Nephron progenitor cell (in vitro differentiated cells): Measurements from ENCODE around the gene CATSPERB.

ENCODE experiments used
- DNase-seq: peaks from one replicate; pipeline ENCODE4 v3.0.0; 2021
- H3K27ac Mint-ChIP-seq: 2 replicates; pipeline ENCODE4 v1.8.0; 2021; ENCODE audit warnings: mild to moderate bottlenecking, moderate library complexity, mixed read lengths
- H3K27me3 Mint-ChIP-seq: 2 replicates; pipeline ENCODE4 v1.8.0; 2021; ENCODE audit warnings: mild to moderate bottlenecking, low read depth, mixed read lengths; ENCODE audit not compliant: poor library complexity
- H3K36me3 Mint-ChIP-seq: 2 replicates; pipeline ENCODE4 v1.8.0; 2021; ENCODE audit warnings: low read depth, mixed read lengths
- H3K4me1 Mint-ChIP-seq: 2 replicates; pipeline ENCODE4 v1.8.0; 2021; ENCODE audit warnings: mixed read lengths
- H3K4me3 Mint-ChIP-seq: 2 replicates; pipeline ENCODE4 v1.8.0; 2021; ENCODE audit warnings: mild to moderate bottlenecking, moderate library complexity, mixed read lengths
- H3K9me3 Mint-ChIP-seq: 2 replicates; pipeline ENCODE4 v1.8.0; 2021; ENCODE audit warnings: mild to moderate bottlenecking, moderate library complexity, mixed read lengths
- TF ChIP-seq, protein P1 (sequence below): fragments of 200-600 bp; sonication (generic); IDR thresholded peaks from 2 replicates; pipeline ENCODE4 v1.5.0; 2021; ENCODE audit warnings: antibody characterized with exemption

The CATSPERB gene

DNA sequence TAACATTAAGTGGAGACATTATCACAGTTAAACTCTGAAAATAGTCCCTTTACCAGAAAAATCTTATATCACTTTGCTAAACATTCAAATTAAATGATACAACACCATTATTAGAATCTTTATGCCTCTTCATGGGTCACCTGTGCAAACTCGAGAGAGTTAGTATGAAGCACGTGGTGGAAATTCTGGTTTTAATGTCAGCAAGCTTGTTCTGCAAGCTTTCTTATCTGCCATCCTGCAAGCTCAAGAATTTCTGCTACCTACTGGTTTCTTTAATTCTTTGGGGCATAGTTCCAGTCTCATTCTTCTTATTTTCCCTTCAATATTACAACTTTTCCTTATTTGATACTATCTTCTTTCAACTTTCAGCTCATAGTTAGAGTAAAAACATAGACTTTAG lies 868 bp downstream of the CATSPERB start:
- no peaks in the 10 kb centered on the region for H3K36me3 Mint-ChIP-seq

DNA sequence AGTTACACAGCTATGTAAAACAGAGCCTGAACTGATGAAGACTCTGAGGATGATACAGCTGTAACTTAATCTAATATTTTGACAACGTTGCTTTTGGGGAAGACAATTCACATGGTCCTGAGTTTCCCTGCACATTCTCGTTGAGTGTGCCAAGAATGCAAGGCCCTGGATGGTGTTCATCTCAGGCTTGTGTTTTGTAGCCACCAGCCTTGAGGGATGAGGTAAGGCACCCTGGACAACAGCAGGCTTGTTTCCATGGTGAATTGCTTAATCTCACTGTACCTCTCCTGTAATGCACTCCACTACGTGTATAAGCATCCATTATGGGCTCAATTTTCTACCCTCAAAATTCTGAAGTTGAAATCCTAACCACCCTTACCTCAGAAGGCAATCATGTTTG lies 2.1 kb downstream of the CATSPERB start:
- H3K4me1 Mint-ChIP-seq: peaks cover 15% of the 10 kb centered on the region
- H3K36me3 Mint-ChIP-seq: no peaks in the 10 kb centered on the region
- H3K9me3 Mint-ChIP-seq: no peaks in the 10 kb centered on the region
- no peak overlapping the region for H3K4me3 Mint-ChIP-seq
- H3K27me3 Mint-ChIP-seq: peaks cover 2% of the 10 kb centered on the region
- TF ChIP-seq, protein P1, sequence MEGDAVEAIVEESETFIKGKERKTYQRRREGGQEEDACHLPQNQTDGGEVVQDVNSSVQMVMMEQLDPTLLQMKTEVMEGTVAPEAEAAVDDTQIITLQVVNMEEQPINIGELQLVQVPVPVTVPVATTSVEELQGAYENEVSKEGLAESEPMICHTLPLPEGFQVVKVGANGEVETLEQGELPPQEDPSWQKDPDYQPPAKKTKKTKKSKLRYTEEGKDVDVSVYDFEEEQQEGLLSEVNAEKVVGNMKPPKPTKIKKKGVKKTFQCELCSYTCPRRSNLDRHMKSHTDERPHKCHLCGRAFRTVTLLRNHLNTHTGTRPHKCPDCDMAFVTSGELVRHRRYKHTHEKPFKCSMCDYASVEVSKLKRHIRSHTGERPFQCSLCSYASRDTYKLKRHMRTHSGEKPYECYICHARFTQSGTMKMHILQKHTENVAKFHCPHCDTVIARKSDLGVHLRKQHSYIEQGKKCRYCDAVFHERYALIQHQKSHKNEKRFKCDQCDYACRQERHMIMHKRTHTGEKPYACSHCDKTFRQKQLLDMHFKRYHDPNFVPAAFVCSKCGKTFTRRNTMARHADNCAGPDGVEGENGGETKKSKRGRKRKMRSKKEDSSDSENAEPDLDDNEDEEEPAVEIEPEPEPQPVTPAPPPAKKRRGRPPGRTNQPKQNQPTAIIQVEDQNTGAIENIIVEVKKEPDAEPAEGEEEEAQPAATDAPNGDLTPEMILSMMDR: no peak
- H3K27ac Mint-ChIP-seq: no peak overlapping the region
- DNase-seq: no peak

More for the DNA sequence above, 868 bp downstream of the CATSPERB start:
- TF ChIP-seq, protein P1: no peak
- peaks cover 15% of the 10 kb centered on the region for H3K4me1 Mint-ChIP-seq
- H3K9me3 Mint-ChIP-seq: peaks cover 3% of the 10 kb centered on the region
- H3K27me3 Mint-ChIP-seq: peaks cover 2% of the 10 kb centered on the region
- H3K27ac Mint-ChIP-seq: no peak overlapping the region
- H3K4me3 Mint-ChIP-seq: no peak overlapping the region
- DNase-seq: no peak

DNA sequence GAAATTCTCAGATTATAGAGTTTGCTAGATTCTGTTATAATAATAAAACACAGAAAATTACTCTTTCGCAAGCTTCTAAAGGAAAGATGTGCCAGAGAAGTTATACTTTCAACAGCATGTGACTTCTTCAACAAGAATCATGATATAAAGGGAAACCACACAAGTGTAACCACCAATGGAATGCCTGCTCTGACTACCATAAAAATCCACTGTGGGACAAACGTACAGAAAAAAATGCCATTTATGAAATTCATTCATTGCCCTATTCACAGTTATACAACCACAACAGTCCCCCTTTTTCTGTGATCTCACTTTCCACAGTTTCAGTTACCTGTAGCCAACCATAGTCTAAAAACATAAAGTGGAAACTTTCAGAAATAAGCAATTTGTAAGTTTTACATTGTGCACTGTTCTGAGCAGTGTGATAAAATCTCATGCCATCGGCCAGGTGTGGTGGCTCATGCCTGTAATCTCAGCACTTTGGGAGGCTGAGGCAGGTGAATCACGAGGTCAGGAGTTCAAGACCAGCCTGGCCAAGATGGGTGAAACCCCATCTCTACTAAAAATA lies 3.2 kb downstream of the CATSPERB start:
- peaks cover 15% of the 10 kb centered on the region for H3K4me1 Mint-ChIP-seq
- TF ChIP-seq, protein P1: no peak
- H3K27ac Mint-ChIP-seq: no peak overlapping the region
- peaks cover 2% of the 10 kb centered on the region for H3K27me3 Mint-ChIP-seq
- no peak for DNase-seq
- H3K36me3 Mint-ChIP-seq: no peaks in the 10 kb centered on the region
- no peak overlapping the region for H3K4me3 Mint-ChIP-seq
- H3K9me3 Mint-ChIP-seq: no peaks in the 10 kb centered on the region

DNA sequence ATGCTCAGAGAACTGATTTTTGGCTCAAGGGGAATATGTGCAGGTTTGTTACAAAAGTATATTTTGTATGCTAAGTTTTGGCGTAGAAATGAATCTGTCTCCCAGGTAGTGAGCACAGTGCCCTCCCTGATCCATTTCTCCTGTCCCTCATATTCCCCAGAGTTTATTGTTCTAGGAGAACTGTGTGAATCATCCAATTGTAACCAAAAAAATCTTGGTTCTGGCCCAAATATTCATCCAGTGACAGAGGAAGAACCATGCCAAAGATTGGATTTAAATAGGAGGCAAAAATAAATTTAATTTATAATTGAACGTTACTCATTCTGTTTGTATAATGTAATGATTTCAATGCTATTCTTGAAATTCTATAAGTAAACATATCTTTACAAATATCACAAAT lies 4.8 kb downstream of the CATSPERB start:
- no peaks in the 10 kb centered on the region for H3K9me3 Mint-ChIP-seq
- no peaks in the 10 kb centered on the region for H3K36me3 Mint-ChIP-seq
- H3K4me1 Mint-ChIP-seq: no peaks in the 10 kb centered on the region
- H3K4me3 Mint-ChIP-seq: no peak overlapping the region
- DNase-seq: no peak
- H3K27me3 Mint-ChIP-seq: peaks cover 2% of the 10 kb centered on the region
- H3K27ac Mint-ChIP-seq: no peak overlapping the region
- TF ChIP-seq, protein P1: no peak

DNA sequence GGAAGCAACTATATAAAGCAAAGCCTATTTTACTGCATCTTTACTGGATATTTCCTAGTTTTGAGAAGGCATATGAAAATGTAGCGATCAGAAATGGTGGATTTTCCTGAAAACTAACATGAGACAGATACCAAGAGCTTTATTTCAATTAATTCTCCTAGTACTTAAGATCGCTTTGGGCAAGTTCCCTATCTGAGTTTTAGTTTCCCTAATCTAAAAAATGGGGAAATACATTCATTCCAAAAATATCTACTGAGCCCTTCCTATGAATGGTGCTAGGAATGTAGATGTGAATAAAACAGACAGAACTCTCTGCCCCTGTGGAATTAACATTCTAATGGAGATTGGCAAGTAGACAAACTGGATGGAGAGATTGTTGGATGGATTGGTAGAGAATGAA lies 8.4 kb downstream of the CATSPERB start:
- no peak for DNase-seq
- no peak overlapping the region for H3K4me3 Mint-ChIP-seq
- H3K27ac Mint-ChIP-seq: no peak overlapping the region
- H3K4me1 Mint-ChIP-seq: no peaks in the 10 kb centered on the region
- no peaks in the 10 kb centered on the region for H3K9me3 Mint-ChIP-seq
- H3K36me3 Mint-ChIP-seq: no peaks in the 10 kb centered on the region
- TF ChIP-seq, protein P1: no peak
- H3K27me3 Mint-ChIP-seq: no peaks in the 10 kb centered on the region

DNA sequence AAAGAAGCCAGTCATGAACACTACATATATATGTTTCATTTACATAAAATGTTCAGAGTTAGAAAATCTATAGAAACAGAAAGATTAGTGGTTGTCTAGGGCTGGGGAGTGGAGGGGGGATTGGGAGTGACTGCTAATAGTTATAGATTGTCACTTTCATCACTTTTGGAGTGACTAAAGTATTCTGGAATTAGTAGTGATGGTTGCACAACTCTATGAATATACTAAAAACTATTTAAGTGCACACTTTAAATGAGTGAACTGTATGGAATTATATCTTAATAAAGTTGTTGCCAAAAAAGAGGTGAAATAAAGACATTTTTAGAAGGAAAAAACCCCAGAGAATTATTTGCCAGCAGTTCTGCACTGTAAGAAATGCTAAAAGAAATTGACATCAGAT lies 9.5 kb downstream of the CATSPERB start:
- DNase-seq: no peak
- Mint-ChIP-seq H3K4me3 (no peak overlapping the region), H3K36me3 (no peaks in the 10 kb centered on the region), H3K27me3 (no peaks in the 10 kb centered on the region), H3K4me1 (no peaks in the 10 kb centered on the region), H3K27ac (no peak overlapping the region), H3K9me3 (no peaks in the 10 kb centered on the region)
- TF ChIP-seq, protein P1: no peak
